Epithelial cell of proximal tubule (primary cell): ENCODE results near the gene RFC5. TPM values are rescaled to one million over a fixed set of nuclear protein-coding genes. Genes with fewer than 3 reads are reported as not detected.
"Not testable (repeated sequence)": the region's sequence is repeated elsewhere in the genome, so short reads cannot be mapped to it uniquely, and the experiment has no call there.

Source experiments
- DNase-seq: peaks from one replicate; pipeline ENCODE4 v3.0.0-alpha.2; 2011; ENCODE audit warnings: low read depth
- H3K4me3 ChIP-seq: 2 replicates; pipeline ENCODE4 v1.5.1; 2011; ENCODE audit warnings: low read depth, mild to moderate bottlenecking, low read length
- total RNA-seq: library from RNA; depleted of rRNA; stranded (reverse); fragments of >200 nt; gene quantifications from 2 replicates; pipeline ENCODE4 v1.2.3, GENCODE V29; 2015
- TF ChIP-seq, protein P1 (sequence below): conservative IDR thresholded peaks from 2 replicates; pipeline ENCODE4 v1.5.1; 2012; ENCODE audit warnings: low read depth, mild to moderate bottlenecking, low read length

The RFC5 gene
- total RNA-seq, 1 donor from 2014 or later = 31.0 TPM

DNA sequence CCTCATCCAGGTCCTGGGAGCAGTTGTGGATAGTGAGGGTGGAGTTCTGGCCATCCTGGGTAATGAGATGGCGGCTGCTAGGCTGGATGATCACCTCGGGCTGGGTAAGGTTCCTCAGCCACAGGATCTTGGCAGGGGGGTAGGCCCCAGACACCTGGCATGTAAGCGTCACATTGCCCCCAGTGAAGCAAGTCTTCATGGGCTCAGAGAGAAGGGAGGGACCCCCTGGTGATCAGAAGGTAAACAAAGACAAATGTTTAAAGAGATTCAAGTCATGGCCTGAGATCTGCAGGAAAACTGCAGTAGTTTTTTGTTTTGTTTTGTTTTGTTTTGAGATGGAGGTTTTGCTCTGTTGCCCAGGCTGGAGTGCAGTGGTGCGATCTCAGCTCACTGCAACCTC lies 57.3 kb downstream of the RFC5 start:
- H3K4me3 ChIP-seq = no peak overlapping the region
- TF ChIP-seq, protein P1, sequence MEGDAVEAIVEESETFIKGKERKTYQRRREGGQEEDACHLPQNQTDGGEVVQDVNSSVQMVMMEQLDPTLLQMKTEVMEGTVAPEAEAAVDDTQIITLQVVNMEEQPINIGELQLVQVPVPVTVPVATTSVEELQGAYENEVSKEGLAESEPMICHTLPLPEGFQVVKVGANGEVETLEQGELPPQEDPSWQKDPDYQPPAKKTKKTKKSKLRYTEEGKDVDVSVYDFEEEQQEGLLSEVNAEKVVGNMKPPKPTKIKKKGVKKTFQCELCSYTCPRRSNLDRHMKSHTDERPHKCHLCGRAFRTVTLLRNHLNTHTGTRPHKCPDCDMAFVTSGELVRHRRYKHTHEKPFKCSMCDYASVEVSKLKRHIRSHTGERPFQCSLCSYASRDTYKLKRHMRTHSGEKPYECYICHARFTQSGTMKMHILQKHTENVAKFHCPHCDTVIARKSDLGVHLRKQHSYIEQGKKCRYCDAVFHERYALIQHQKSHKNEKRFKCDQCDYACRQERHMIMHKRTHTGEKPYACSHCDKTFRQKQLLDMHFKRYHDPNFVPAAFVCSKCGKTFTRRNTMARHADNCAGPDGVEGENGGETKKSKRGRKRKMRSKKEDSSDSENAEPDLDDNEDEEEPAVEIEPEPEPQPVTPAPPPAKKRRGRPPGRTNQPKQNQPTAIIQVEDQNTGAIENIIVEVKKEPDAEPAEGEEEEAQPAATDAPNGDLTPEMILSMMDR = no peak
- DNase-seq = no peak

GRCh38 chr12:118081521-118081920 lies 65.0 kb downstream of the RFC5 start:
- DNase-seq, H3K4me3 ChIP-seq: not testable (repeated sequence)

Other genes starting within 250 kb of the RFC5 start
- gene KSR2, start 47.7 kb upstream of the RFC5 start, total RNA-seq = 0.29 TPM in 2 replicates
- 79.6 and 129 TPM in 2 replicates for gene WSB2, start 44.5 kb downstream of the RFC5 start, total RNA-seq
- 24.6 and 31.0 TPM in 2 replicates for gene VSIG10, start 87.3 kb downstream of the RFC5 start, total RNA-seq
- 445 and 494 TPM in 2 replicates for gene PEBP1, start 119.4 kb downstream of the RFC5 start, total RNA-seq